HG03342 (cell line): ENCODE measurements around the gene ESYT2.

Experiments used
- ATAC-seq: cut with Tn5 transposase; IDR thresholded peaks from one replicate; pipeline ENCODE4 v1.9.1; 2021; ENCODE audit warnings: mild to moderate bottlenecking, moderate library complexity; ENCODE audit not compliant: unreplicated experiment

Gene ESYT2

GRCh38 chr7:158729646-158730382 is 99.5 kb downstream of the ESYT2 start:
- no peak for ATAC-seq

- ATAC-seq, result no peak
Observed at GRCh38 chr7:158728911-158729645, 100.2 kb downstream of the ESYT2 start.

- ATAC-seq, result no peak
Observed at GRCh38 chr7:158727690-158728089, 101.6 kb downstream of the ESYT2 start.

GRCh38 chr7:158726277-158726807 is 103.0 kb downstream of the ESYT2 start:
- ATAC-seq, result no peak

GRCh38 chr7:158725506-158725800 is 103.9 kb downstream of the ESYT2 start:
- ATAC-seq, result no peak

- no peak for ATAC-seq
Observed at GRCh38 chr7:158724658-158725505, 104.4 kb downstream of the ESYT2 start.

- ATAC-seq, result no peak
Observed at GRCh38 chr7:158723714-158724385, 105.5 kb downstream of the ESYT2 start.

GRCh38 chr7:158723266-158723665 is 106.0 kb downstream of the ESYT2 start:
- ATAC-seq, result no peak

- no peak for ATAC-seq
Observed at GRCh38 chr7:158722574-158723237, 106.6 kb downstream of the ESYT2 start.

GRCh38 chr7:158720112-158720511 is 109.2 kb downstream of the ESYT2 start:
- no peak for ATAC-seq

- ATAC-seq, result no peak
Observed at GRCh38 chr7:158716802-158717201, 112.5 kb downstream of the ESYT2 start.

GRCh38 chr7:158710651-158711102 is 118.6 kb downstream of the ESYT2 start:
- peak; percentile 59 for ATAC-seq

GRCh38 chr7:158707610-158708009 is 121.7 kb downstream of the ESYT2 start:
- no peak for ATAC-seq

- ATAC-seq, result no peak
Observed at GRCh38 chr7:158706710-158707590, 122.4 kb downstream of the ESYT2 start.

- no peak for ATAC-seq
Observed at GRCh38 chr7:158706273-158706704, 123.0 kb downstream of the ESYT2 start.

GRCh38 chr7:158705234-158705850 is 124.0 kb downstream of the ESYT2 start:
- ATAC-seq, result no peak

GRCh38 chr7:158704524-158705233 is 124.6 kb downstream of the ESYT2 start, which contains the start of gene NCAPG2:
Gene NCAPG2, minus strand, starts transcription at chr7:158704804. Its CDS starts 2,905 bp downstream, at chr7:158701899.
- peak; percentile 97 for ATAC-seq
